HepG2 (cell line): Measurements from ENCODE around the gene CLEC20A. TPM values are rescaled to one million over a fixed set of nuclear protein-coding genes. Genes with fewer than 3 reads are reported as not detected.

Source experiments
- ARID4A ChIP-seq: sonication (generic); formaldehyde crosslinking; IDR thresholded peaks from 2 replicates; pipeline ENCODE4 v1.5.0; 2020; ENCODE audit warnings: mild to moderate bottlenecking, missing genetic modification reagents, borderline replicate concordance
- BRCA1 ChIP-seq: sonication (generic); formaldehyde crosslinking; IDR thresholded peaks from 2 replicates; pipeline ENCODE4 v1.4.0; 2020; ENCODE audit warnings: missing genetic modification reagents
- CCDC6 ChIP-seq: sonication (generic); formaldehyde crosslinking; IDR thresholded peaks from 2 replicates; pipeline ENCODE4 v1.8.1; 2022; ENCODE audit warnings: mild to moderate bottlenecking, missing genetic modification reagents, moderate library complexity
- CREBL2 ChIP-seq: sonication (generic); formaldehyde crosslinking; IDR thresholded peaks from 2 replicates; pipeline ENCODE4 v1.8.1; 2023; ENCODE audit warnings: missing genetic modification reagents, mild to moderate bottlenecking, borderline replicate concordance
- DZIP1 ChIP-seq: sonication (generic); formaldehyde crosslinking; IDR thresholded peaks from 2 replicates; pipeline ENCODE4 v1.5.0; 2020; ENCODE audit warnings: mild to moderate bottlenecking, missing genetic modification reagents
- LCORL ChIP-seq, 2 experiments: fragments of 450-650 bp in 1 of 2; sonication (generic) in 1 of 2; formaldehyde crosslinking in 1 of 2; IDR thresholded peaks; 2 replicates each; pipeline versions ENCODE4 v1.5.0 to v1.6.1; 2017 to 2020; ENCODE audit warnings: antibody characterized with exemption in 1 of 2, missing genetic modification reagents in 1 of 2
- MEIS1 ChIP-seq: sonication (generic); formaldehyde crosslinking; IDR thresholded peaks from 2 replicates; pipeline ENCODE4 v1.9.0; 2021; ENCODE audit warnings: mild to moderate bottlenecking, missing genetic modification reagents, moderate library complexity, borderline replicate concordance
- PCBP2 ChIP-seq: fragments of 200-400 bp; formaldehyde crosslinking; optimal IDR thresholded peaks from 2 replicates; pipeline ENCODE3; 2018; ENCODE audit warnings: low read length, low read depth; ENCODE audit not compliant: poor library complexity, severe bottlenecking
- REPIN1 ChIP-seq: sonication (generic); formaldehyde crosslinking; IDR thresholded peaks from 2 replicates; pipeline ENCODE4 v1.8.0; 2022; ENCODE audit warnings: missing genetic modification reagents, low read depth, mild to moderate bottlenecking, borderline replicate concordance
- RXRB ChIP-seq: IDR thresholded peaks from 2 replicates; pipeline ENCODE4 v1.6.1; 2016; ENCODE audit warnings: borderline replicate concordance, missing genetic modification reagents, missing compliant biosample characterization
- TOPORS ChIP-seq: sonication (generic); formaldehyde crosslinking; IDR thresholded peaks from 2 replicates; pipeline ENCODE4 v1.8.0; 2023; ENCODE audit warnings: mild to moderate bottlenecking, missing genetic modification reagents
- TSC22D2 ChIP-seq: sonication (generic); formaldehyde crosslinking; IDR thresholded peaks from 2 replicates; pipeline ENCODE4 v1.5.1; 2020; ENCODE audit warnings: missing genetic modification reagents, mild to moderate bottlenecking, borderline replicate concordance
- ZBTB37 ChIP-seq: sonication (generic); formaldehyde crosslinking; IDR thresholded peaks from 2 replicates; pipeline ENCODE4 v1.4.0; 2020; ENCODE audit warnings: mild to moderate bottlenecking, missing genetic modification reagents
- ZBTB43 ChIP-seq: sonication (generic); formaldehyde crosslinking; conservative IDR thresholded peaks from 2 replicates; pipeline ENCODE4 v1.4.0; 2020; ENCODE audit warnings: missing genetic modification reagents
- ZNF143 ChIP-seq: sonication (generic); formaldehyde crosslinking; IDR thresholded peaks from 2 replicates; pipeline ENCODE4 v1.4.0; 2020; ENCODE audit warnings: missing genetic modification reagents
- ZNF414 ChIP-seq: sonication (generic); formaldehyde crosslinking; IDR thresholded peaks from 2 replicates; pipeline ENCODE4 v1.5.0; 2020; ENCODE audit warnings: missing genetic modification reagents
- ZNF510 ChIP-seq: sonication (generic); formaldehyde crosslinking; IDR thresholded peaks from 2 replicates; pipeline ENCODE4 v1.4.0; 2020; ENCODE audit warnings: low read depth, mild to moderate bottlenecking, missing genetic modification reagents
- polyA plus RNA-seq, 8 experiments: library from polyadenylated mRNA; depleted of rRNA in 3 of 8; stranded (reverse) in 7 of 8; unstranded in 1 of 8; fragments of >200 nt; fragmentation: Illumina TruSeq in 4 of 8; extraction: Trizol in 4 of 8; gene quantifications; 2 replicates each; pipeline versions ENCODE4 v1.2.1 to v1.2.3, GENCODE V29; 2011 to 2016; ENCODE audit warnings: low read depth in 4 of 8, missing spikeins in 1 of 8, mixed read lengths in 1 of 8; ENCODE audit not compliant: insufficient read depth in 1 of 8
- total RNA-seq, 5 experiments: library from RNA; depleted of rRNA; stranded (reverse); fragments of >200 nt; fragmentation: Illumina TruSeq; extraction: Trizol; gene quantifications; 2 replicates each; pipeline ENCODE4 v1.2.3, GENCODE V29; 2016; ENCODE audit warnings: low read depth in 1 of 5

Gene CLEC20A
- total and polyA plus RNA-seq, 2 of the 13 experiments (the other 11 are each of a cell fraction or from before 2014, with no cell fraction given), result not detected

- TF ChIP-seq ZNF510 (CRISPR knock-in tag) (no peak), DZIP1 (CRISPR knock-in tag) (no peak), ZNF143 (no peak), MEIS1 (CRISPR knock-in tag) (peak; percentile 23; the same call in 1 of the 2 replicates), LCORL (IDR thresholded peaks at IDR 0.05) (no peak), LCORL (CRISPR knock-in tag; IDR thresholded peaks at IDR 0.05) (0 out of 2 replicates have a peak, but pooled peaks have one; percentile 12), CCDC6 (CRISPR knock-in tag) (no peak), REPIN1 (CRISPR knock-in tag) (no peak), TSC22D2 (CRISPR knock-in tag) (no peak), ZBTB43 (no peak), ARID4A (peak; percentile 41; the same call in 1 of the 2 replicates), CREBL2 (CRISPR knock-in tag) (no peak), RXRB (peak; percentile 74), BRCA1 (0 out of 2 replicates have a peak, but pooled peaks have one; percentile 27), ZBTB37 (CRISPR knock-in tag) (no peak), TOPORS (CRISPR knock-in tag) (no peak), ZNF414 (CRISPR knock-in tag) (no peak), PCBP2 (no peak)
Measured at GRCh38 chr1:178536844-178537371, 40.1 kb upstream of the CLEC20A start (continued).
